HepG2 (cell line): ENCODE data around the gene MT1M. TPM values are rescaled to one million over a fixed set of nuclear protein-coding genes. Genes with fewer than 3 reads are reported as not detected.

Experiments
- ASH2L ChIP-seq: fragments of 300-600, 200-600 bp; sonication (generic); IDR thresholded peaks from 2 replicates; pipeline ENCODE4 v1.7.0; 2017; ENCODE audit warnings: low read depth, mild to moderate bottlenecking, moderate library complexity, mixed read lengths, low read length; ENCODE audit not compliant: insufficient read length
- BCL6 ChIP-seq: IDR thresholded peaks from 2 replicates; pipeline ENCODE4 v1.6.1; 2016; ENCODE audit warnings: missing genetic modification reagents, missing compliant biosample characterization
- EHMT2 ChIP-seq: fragments of 200-600 bp; sonication (generic); IDR thresholded peaks from 2 replicates; pipeline ENCODE4 v1.7.0; 2017; ENCODE audit warnings: antibody characterized with exemption, low read depth, low read length, borderline replicate concordance
- ERF ChIP-seq: IDR thresholded peaks from 2 replicates; pipeline ENCODE4 v1.6.1; 2018; ENCODE audit warnings: missing biosample characterization, missing genetic modification reagents
- HOXA9 ChIP-seq: sonication (generic); formaldehyde crosslinking; IDR thresholded peaks from 2 replicates; pipeline ENCODE4 v1.8.1; 2022; ENCODE audit warnings: missing genetic modification reagents, mild to moderate bottlenecking, moderate library complexity, borderline replicate concordance
- KLF9 ChIP-seq: IDR thresholded peaks from 2 replicates; pipeline ENCODE4 v1.6.1; 2016; ENCODE audit warnings: low read depth
- MAX ChIP-seq: IDR thresholded peaks from 2 replicates; pipeline ENCODE4 v1.6.1; 2012; ENCODE audit warnings: inconsistent platforms
- MLLT10 ChIP-seq: sonication (generic); formaldehyde crosslinking; IDR thresholded peaks from 2 replicates; pipeline ENCODE4 v1.4.0; 2020; ENCODE audit warnings: missing genetic modification reagents
- SP5 ChIP-seq: IDR thresholded peaks from 2 replicates; pipeline ENCODE4 v1.6.1; 2016; ENCODE audit warnings: low read depth, borderline replicate concordance
- SRF ChIP-seq: IDR thresholded peaks from 2 replicates; pipeline ENCODE4 v1.6.1; 2011; ENCODE audit warnings: mild to moderate bottlenecking, low read depth, low read length, moderate library complexity
- ZNF292 ChIP-seq: sonication (generic); formaldehyde crosslinking; IDR thresholded peaks from 2 replicates; pipeline ENCODE4 v1.8.1; 2022; ENCODE audit warnings: mild to moderate bottlenecking, low read depth, missing genetic modification reagents, borderline replicate concordance
- ZNF574 ChIP-seq: sonication (generic); formaldehyde crosslinking; IDR thresholded peaks from 2 replicates; pipeline ENCODE4 v1.4.0; 2020; ENCODE audit warnings: missing genetic modification reagents
- polyA plus RNA-seq, 8 experiments: library from polyadenylated mRNA; depleted of rRNA in 3 of 8; stranded (reverse) in 7 of 8; unstranded in 1 of 8; fragments of >200 nt; fragmentation: Illumina TruSeq in 4 of 8; extraction: Trizol in 4 of 8; gene quantifications; 2 replicates each; pipeline versions ENCODE4 v1.2.1 to v1.2.3, GENCODE V29; 2011 to 2016; ENCODE audit warnings: low read depth in 4 of 8, missing spikeins in 1 of 8, mixed read lengths in 1 of 8; ENCODE audit not compliant: insufficient read depth in 1 of 8
- total RNA-seq, 5 experiments: library from RNA; depleted of rRNA; stranded (reverse); fragments of >200 nt; fragmentation: Illumina TruSeq; extraction: Trizol; gene quantifications; 2 replicates each; pipeline ENCODE4 v1.2.3, GENCODE V29; 2016; ENCODE audit warnings: low read depth in 1 of 5
- TF ChIP-seq, protein P1 (sequence below): sonication (generic); formaldehyde crosslinking; IDR thresholded peaks from 2 replicates; pipeline ENCODE4 v1.5.1; 2020; ENCODE audit warnings: mild to moderate bottlenecking, missing genetic modification reagents, moderate library complexity
- TF ChIP-seq, protein P2 (sequence below): sonication (generic); formaldehyde crosslinking; IDR thresholded peaks from 2 replicates; pipeline ENCODE4 v1.5.1; 2020; ENCODE audit warnings: mild to moderate bottlenecking, missing genetic modification reagents, borderline replicate concordance
- TF ChIP-seq, protein P3 (sequence below): sonication (generic); formaldehyde crosslinking; IDR thresholded peaks from 2 replicates; pipeline ENCODE4 v1.4.0; 2020; ENCODE audit warnings: mild to moderate bottlenecking, missing genetic modification reagents

Gene MT1M
- total and polyA plus RNA-seq, 2 of the 13 experiments (the other 11 are each of a cell fraction or from before 2014, with no cell fraction given): 4.6 TPM; not detected in 1

DNA sequence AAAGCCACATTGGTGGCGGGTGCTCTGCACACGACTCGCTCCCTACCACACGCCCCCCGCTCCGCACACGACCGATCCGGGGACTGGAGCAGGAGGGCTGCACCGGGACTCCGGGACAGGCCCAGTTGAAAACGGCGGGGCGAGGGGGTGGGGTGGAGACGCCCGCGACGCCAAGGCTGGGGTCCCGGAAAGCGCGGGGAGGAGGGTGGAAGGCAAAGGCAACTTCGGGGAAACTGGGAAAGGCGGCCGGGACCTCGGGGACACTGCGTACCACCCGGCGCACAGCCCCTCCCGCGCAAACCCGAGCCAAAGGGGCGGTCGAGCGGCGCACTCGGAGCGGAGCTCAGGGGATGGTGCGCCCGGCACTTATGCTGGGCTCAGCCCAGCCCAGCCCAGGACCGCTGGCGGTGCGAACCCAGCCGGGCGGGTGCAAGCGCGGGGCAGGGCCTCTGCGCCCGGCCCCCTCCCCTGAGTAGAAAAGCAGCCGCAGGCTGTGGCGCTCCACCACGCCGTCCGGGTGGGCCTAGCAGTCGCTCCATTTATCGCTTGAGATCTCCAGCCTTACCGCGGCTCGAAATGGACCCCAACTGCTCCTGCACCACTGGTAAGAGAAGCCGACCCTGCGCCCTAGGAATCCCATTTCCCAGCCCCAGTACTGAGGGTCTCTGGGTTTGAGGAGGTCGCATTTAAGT lies at the start of gene MT1M (continued):
- TF ChIP-seq, protein P1, sequence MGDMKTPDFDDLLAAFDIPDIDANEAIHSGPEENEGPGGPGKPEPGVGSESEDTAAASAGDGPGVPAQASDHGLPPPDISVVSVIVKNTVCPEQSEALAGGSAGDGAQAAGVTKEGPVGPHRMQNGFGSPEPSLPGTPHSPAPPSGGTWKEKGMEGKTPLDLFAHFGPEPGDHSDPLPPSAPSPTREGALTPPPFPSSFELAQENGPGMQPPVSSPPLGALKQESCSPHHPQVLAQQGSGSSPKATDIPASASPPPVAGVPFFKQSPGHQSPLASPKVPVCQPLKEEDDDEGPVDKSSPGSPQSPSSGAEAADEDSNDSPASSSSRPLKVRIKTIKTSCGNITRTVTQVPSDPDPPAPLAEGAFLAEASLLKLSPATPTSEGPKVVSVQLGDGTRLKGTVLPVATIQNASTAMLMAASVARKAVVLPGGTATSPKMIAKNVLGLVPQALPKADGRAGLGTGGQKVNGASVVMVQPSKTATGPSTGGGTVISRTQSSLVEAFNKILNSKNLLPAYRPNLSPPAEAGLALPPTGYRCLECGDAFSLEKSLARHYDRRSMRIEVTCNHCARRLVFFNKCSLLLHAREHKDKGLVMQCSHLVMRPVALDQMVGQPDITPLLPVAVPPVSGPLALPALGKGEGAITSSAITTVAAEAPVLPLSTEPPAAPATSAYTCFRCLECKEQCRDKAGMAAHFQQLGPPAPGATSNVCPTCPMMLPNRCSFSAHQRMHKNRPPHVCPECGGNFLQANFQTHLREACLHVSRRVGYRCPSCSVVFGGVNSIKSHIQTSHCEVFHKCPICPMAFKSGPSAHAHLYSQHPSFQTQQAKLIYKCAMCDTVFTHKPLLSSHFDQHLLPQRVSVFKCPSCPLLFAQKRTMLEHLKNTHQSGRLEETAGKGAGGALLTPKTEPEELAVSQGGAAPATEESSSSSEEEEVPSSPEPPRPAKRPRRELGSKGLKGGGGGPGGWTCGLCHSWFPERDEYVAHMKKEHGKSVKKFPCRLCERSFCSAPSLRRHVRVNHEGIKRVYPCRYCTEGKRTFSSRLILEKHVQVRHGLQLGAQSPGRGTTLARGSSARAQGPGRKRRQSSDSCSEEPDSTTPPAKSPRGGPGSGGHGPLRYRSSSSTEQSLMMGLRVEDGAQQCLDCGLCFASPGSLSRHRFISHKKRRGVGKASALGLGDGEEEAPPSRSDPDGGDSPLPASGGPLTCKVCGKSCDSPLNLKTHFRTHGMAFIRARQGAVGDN (CRISPR knock-in tag): peak; percentile 68
- TF ChIP-seq, protein P2, sequence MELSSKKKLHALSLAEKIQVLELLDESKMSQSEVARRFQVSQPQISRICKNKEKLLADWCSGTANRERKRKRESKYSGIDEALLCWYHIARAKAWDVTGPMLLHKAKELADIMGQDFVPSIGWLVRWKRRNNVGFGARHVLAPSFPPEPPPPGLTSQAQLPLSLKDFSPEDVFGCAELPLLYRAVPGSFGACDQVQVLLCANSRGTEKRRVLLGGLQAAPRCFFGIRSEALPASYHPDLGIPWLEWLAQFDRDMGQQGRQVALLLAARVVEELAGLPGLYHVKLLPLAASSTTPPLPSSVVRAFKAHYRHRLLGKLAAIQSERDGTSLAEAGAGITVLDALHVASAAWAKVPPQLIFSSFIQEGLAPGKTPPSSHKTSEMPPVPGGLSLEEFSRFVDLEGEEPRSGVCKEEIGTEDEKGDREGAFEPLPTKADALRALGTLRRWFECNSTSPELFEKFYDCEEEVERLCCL: 0 out of 2 replicates have a peak, but pooled peaks have one; percentile 65
- no peak for TF ChIP-seq SRF
- TF ChIP-seq, protein P3, sequence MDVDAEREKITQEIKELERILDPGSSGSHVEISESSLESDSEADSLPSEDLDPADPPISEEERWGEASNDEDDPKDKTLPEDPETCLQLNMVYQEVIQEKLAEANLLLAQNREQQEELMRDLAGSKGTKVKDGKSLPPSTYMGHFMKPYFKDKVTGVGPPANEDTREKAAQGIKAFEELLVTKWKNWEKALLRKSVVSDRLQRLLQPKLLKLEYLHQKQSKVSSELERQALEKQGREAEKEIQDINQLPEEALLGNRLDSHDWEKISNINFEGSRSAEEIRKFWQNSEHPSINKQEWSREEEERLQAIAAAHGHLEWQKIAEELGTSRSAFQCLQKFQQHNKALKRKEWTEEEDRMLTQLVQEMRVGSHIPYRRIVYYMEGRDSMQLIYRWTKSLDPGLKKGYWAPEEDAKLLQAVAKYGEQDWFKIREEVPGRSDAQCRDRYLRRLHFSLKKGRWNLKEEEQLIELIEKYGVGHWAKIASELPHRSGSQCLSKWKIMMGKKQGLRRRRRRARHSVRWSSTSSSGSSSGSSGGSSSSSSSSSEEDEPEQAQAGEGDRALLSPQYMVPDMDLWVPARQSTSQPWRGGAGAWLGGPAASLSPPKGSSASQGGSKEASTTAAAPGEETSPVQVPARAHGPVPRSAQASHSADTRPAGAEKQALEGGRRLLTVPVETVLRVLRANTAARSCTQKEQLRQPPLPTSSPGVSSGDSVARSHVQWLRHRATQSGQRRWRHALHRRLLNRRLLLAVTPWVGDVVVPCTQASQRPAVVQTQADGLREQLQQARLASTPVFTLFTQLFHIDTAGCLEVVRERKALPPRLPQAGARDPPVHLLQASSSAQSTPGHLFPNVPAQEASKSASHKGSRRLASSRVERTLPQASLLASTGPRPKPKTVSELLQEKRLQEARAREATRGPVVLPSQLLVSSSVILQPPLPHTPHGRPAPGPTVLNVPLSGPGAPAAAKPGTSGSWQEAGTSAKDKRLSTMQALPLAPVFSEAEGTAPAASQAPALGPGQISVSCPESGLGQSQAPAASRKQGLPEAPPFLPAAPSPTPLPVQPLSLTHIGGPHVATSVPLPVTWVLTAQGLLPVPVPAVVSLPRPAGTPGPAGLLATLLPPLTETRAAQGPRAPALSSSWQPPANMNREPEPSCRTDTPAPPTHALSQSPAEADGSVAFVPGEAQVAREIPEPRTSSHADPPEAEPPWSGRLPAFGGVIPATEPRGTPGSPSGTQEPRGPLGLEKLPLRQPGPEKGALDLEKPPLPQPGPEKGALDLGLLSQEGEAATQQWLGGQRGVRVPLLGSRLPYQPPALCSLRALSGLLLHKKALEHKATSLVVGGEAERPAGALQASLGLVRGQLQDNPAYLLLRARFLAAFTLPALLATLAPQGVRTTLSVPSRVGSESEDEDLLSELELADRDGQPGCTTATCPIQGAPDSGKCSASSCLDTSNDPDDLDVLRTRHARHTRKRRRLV (CRISPR knock-in tag): no peak
- TF ChIP-seq MLLT10: no peak
- no peak for TF ChIP-seq ZNF574
- TF ChIP-seq HOXA9: no peak
- no peak for TF ChIP-seq BCL6
- 0 out of 2 replicates have a peak, but pooled peaks have one; percentile 27 for TF ChIP-seq ZNF292
- no peak for TF ChIP-seq EHMT2
- TF ChIP-seq KLF9: no peak
- TF ChIP-seq SP5: no peak
- TF ChIP-seq MAX: no peak
- no peak for TF ChIP-seq ASH2L
- peak; percentile 30; the same call in 1 of the 2 replicates for TF ChIP-seq ERF
